Natural killer cell (primary cell): ENCODE data around the gene PASD1. TPM values are rescaled to one million over a fixed set of nuclear protein-coding genes. Genes with fewer than 3 reads are reported as not detected.

ENCODE experiments used
- ATAC-seq, 3 donors: fragments of 150-1000 bp in 2 of 3; fragments of 200-7000 bp in 1 of 3; cut with Tn5 transposase; 1 replicate in 1 of 3; 2 replicates in 2 of 3; pipeline ENCODE4 v1.10.0; 2021; ENCODE audit warnings: mild to moderate bottlenecking in 2 of 3, moderate library complexity in 2 of 3
- DNase-seq, 2 donors: peaks; one replicate each; pipeline versions ENCODE4 v3.0.0 to v3.0.0-alpha.2; 2013 to 2021; ENCODE audit warnings: mixed read lengths in 1 of 2
- H3K27ac ChIP-seq: one replicate; pipeline ENCODE4 v1.5.1; 2013; ENCODE audit warnings: mild to moderate bottlenecking, low read length
- H3K27me3 ChIP-seq: one replicate; pipeline ENCODE4 v1.6.1; 2013; ENCODE audit warnings: low read length; ENCODE audit not compliant: control insufficient read depth, insufficient read depth
- H3K36me3 ChIP-seq: one replicate; pipeline ENCODE4 v1.6.1; 2013; ENCODE audit warnings: low read length; ENCODE audit not compliant: control insufficient read depth, insufficient read depth
- H3K4me1 ChIP-seq: one replicate; pipeline ENCODE4 v1.6.1; 2013; ENCODE audit warnings: low read length; ENCODE audit not compliant: control insufficient read depth, insufficient read depth
- H3K4me3 ChIP-seq: one replicate; pipeline ENCODE4 v1.5.1; 2013; ENCODE audit warnings: low read length
- H3K9me3 ChIP-seq: one replicate; pipeline ENCODE4 v1.6.1; 2013; ENCODE audit warnings: low read length; ENCODE audit not compliant: control insufficient read depth, insufficient read depth
- H3K27ac Mint-ChIP-seq, 2 donors: one replicate each; pipeline ENCODE4 v1.8.0; 2022; ENCODE audit warnings: mild to moderate bottlenecking in 2 of 2, mixed read lengths in 2 of 2, moderate library complexity in 1 of 2
- H3K27me3 Mint-ChIP-seq, 2 donors: one replicate each; pipeline ENCODE4 v1.8.0; 2022; ENCODE audit warnings: low read depth in 2 of 2, mixed read lengths in 2 of 2
- H3K36me3 Mint-ChIP-seq: one replicate; pipeline ENCODE4 v1.8.0; 2022; ENCODE audit warnings: mixed read lengths
- H3K4me1 Mint-ChIP-seq, 2 donors: one replicate each; pipeline ENCODE4 v1.8.0; 2022; ENCODE audit warnings: mixed read lengths in 2 of 2
- H3K4me3 Mint-ChIP-seq: one replicate; pipeline ENCODE4 v1.8.0; 2022; ENCODE audit warnings: mild to moderate bottlenecking, moderate library complexity, mixed read lengths
- H3K9me3 Mint-ChIP-seq, 2 donors: one replicate each; pipeline ENCODE4 v1.8.0; 2022; ENCODE audit warnings: mixed read lengths in 2 of 2
- CTCF ChIP-seq: fragments of 200-600 bp; IDR thresholded peaks from one replicate; pipeline ENCODE4 v1.8.0; 2022; ENCODE audit warnings: antibody characterized with exemption
- WGBS: methylation state at CpG from one replicate; pipeline ENCODE4 v1.1.7; 2013; ENCODE audit warnings: missing lambda C conversion rate; ENCODE audit not compliant: insufficient coverage; 5-methylcytosine and 5-hydroxymethylcytosine counted together
- intact Hi-C: fragments of 100-400 bp; cut with micrococcal nuclease; formaldehyde crosslinking; loops from one replicate; pipeline ENCODE4 v1.14.2; 2022
- total RNA-seq, 4 donors: library from RNA; stranded (reverse); fragments of 120-200 nt in 1 of 4; gene quantifications; one replicate each; pipeline versions ENCODE4 v1.2.3 to v1.2.4, GENCODE V29; 2013 to 2022

Gene PASD1
- total RNA-seq, 3 donors from 2014 or later (not counting 1 experiment from before 2014, with no cell fraction given) = not detected

DNA sequence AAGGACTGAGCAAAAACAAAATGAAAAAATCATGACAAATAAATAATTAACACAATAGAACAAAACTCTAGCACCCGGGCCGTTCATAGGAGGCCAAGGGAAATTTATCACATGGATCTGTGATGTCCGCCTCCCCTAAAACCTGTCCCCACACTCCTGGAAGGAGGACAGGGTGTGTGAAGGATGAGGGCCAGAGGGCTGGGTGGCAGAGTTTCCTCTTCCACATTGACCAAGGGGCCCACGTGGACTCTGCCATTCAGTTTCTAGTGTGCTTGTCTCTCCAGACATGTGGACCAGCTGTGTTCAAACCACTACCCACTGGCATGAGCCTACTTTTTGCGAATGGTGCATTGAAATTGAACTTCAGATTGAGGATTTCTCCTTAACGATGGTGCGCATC is 138.1 kb downstream of the PASD1 start:
- H3K27me3 ChIP-seq = no peaks in the 10 kb centered on the region
- H3K36me3 ChIP-seq = no peaks in the 10 kb centered on the region
- Mint-ChIP-seq H3K4me3 (no peak overlapping the region), H3K4me1 (no peaks in the 10 kb centered on the region), H3K27ac (no peak overlapping the region), H3K36me3 (no peaks in the 10 kb centered on the region), H3K9me3 (no peaks in the 10 kb centered on the region), H3K27me3 (peaks cover 0 to 6% of the 10 kb centered on the region in 2 donors)
- WGBS = 87% methylated on average over 4 of the region's 7 CpGs
- no peaks in the 10 kb centered on the region for H3K4me1 ChIP-seq
- no peak overlapping the region for H3K27ac ChIP-seq
- intact Hi-C loops = no loop called here
- no peak for ATAC-seq
- TF ChIP-seq CTCF = no peak
- H3K9me3 ChIP-seq = no peaks in the 10 kb centered on the region
- no peak overlapping the region for H3K4me3 ChIP-seq
- no peak for DNase-seq

GRCh38 chrX:151702026-151702714 is 138.7 kb downstream of the PASD1 start:
- Histone ChIP-seq H3K36me3 (no peaks in the 10 kb centered on the region), H3K27ac (no peak overlapping the region), H3K4me3 (no peak overlapping the region), H3K9me3 (no peaks in the 10 kb centered on the region), H3K27me3 (no peaks in the 10 kb centered on the region), H3K4me1 (no peaks in the 10 kb centered on the region)
- no peak overlapping the region for H3K4me3 Mint-ChIP-seq
- WGBS = 76% methylated on average over 8 of the region's 9 CpGs
- no peak overlapping the region for H3K27ac Mint-ChIP-seq
- intact Hi-C loops = no loop called here
- TF ChIP-seq CTCF = no peak
- no peaks in the 10 kb centered on the region for H3K36me3 Mint-ChIP-seq
- no peaks in the 10 kb centered on the region for H3K9me3 Mint-ChIP-seq
- ATAC-seq (no peak), DNase-seq (no peak)
- H3K27me3 Mint-ChIP-seq = no peaks in the 10 kb centered on the region
- no peaks in the 10 kb centered on the region for H3K4me1 Mint-ChIP-seq

- Mint-ChIP-seq H3K9me3 (no peaks in the 10 kb centered on the region), H3K4me1 (no peaks in the 10 kb centered on the region), H3K36me3 (no peaks in the 10 kb centered on the region), H3K27ac (no peak overlapping the region), H3K4me3 (no peak overlapping the region), H3K27me3 (peaks cover 0 to 6% of the 10 kb centered on the region in 2 donors)
- no peaks in the 10 kb centered on the region for H3K27me3 ChIP-seq
- H3K9me3 ChIP-seq = no peaks in the 10 kb centered on the region
- intact Hi-C loops = no loop called here
- no peaks in the 10 kb centered on the region for H3K36me3 ChIP-seq
- DNase-seq (no peak), ATAC-seq (no peak)
- H3K4me1 ChIP-seq = no peaks in the 10 kb centered on the region
- no peak for TF ChIP-seq CTCF
- H3K27ac ChIP-seq = no peak overlapping the region
- 78% methylated on average over 6 of the region's 7 CpGs for WGBS
- no peak overlapping the region for H3K4me3 ChIP-seq
Observed at GRCh38 chrX:151702741-151703340, 139.4 kb downstream of the PASD1 start.
